SIG-M5 (cell line): ENCODE measurements around the gene FMO2.

ENCODE experiments used
- DNase-seq: peaks from one replicate; lab custom pipeline; 2025; lab: John Stamatoyannopoulos, UW

The FMO2 gene

GRCh38 chr1:171185091-171185490, at the start of gene FMO2:
FMO2 (plus strand) TSS chr1:171185300; CDS start chr1:171185714, 414 bp downstream.
- no peak for DNase-seq

DNA sequence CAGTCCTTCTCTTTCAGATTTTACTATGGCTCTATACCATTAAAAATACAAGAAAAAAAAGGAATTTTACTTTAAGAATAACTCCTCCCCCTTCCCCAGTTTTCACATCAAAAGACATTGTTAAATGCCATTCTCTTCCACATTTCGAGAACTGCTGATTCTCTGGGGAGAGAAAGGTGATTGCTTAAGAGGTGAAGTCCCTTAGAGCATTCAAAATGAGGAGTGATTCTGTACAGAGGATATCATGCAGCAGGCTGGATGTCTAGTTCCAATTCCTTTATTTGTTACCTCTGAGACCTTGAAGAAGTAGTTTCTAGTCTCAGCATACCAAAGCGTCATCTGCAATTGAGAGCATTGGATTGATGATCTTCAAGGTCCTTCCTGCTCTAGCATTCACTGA, 47.5 kb upstream of the FMO2 start:
- no peak for DNase-seq

DNA sequence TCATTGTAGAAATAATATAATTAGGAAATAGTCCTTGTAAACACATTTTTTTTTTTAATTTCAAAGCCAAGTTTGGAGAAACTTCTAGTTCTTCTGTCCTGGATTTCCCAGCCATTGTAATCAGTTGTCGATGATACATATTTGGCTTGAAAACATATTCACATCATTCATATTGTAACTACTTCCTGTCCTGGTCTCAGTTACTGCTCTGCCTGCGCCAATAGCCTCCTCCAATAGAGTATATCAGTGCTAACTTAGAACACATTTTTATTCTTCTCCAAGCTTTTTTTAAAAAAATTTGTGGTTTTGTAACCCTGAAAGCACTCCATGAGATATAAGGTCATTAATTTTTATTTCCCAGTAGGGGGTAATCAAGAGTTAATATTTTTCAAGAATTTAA, 46.1 kb upstream of the FMO2 start:
- DNase-seq: no peak

GRCh38 chr1:171139890-171140289, 45.2 kb upstream of the FMO2 start:
- no peak for DNase-seq

- DNase-seq: no peak
Observed at GRCh38 chr1:171140401-171140800, 44.7 kb upstream of the FMO2 start.

DNA sequence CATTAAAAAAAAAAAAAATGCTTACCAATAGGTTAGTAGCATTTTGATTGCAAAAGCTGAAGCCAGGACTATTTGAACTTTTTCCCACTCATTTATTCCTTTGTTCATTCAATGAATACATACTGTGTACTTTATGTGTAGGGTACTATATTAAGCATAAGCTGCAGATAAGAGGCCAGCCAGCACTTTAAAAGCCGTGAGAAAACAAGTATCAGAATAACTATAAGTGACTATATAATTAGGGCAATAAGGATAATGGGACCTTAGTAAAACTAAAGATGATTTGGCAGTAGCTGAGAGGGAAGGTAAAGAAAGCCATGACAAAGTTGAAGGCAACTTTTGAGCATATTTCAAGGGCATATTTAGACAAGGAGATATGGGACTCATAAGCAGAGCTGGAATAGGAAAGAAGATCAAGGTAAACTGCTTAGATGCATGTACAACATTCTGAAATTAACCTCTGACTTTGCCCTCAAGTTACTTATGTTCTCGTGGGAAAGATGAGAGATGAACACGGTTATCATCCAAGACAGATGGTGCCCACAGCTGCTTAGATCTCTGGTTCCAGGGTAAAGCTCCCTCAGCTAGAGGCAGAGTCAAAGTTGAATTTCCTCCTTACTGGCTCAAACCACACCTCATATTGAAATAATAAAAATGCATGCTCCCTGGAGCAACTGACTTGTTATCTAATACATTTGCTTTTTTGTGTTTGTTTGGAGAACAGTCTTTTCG, 44.0 kb upstream of the FMO2 start:
- no peak for DNase-seq

- DNase-seq: no peak
Observed at GRCh38 chr1:171141688-171142415, 43.2 kb upstream of the FMO2 start.

DNA sequence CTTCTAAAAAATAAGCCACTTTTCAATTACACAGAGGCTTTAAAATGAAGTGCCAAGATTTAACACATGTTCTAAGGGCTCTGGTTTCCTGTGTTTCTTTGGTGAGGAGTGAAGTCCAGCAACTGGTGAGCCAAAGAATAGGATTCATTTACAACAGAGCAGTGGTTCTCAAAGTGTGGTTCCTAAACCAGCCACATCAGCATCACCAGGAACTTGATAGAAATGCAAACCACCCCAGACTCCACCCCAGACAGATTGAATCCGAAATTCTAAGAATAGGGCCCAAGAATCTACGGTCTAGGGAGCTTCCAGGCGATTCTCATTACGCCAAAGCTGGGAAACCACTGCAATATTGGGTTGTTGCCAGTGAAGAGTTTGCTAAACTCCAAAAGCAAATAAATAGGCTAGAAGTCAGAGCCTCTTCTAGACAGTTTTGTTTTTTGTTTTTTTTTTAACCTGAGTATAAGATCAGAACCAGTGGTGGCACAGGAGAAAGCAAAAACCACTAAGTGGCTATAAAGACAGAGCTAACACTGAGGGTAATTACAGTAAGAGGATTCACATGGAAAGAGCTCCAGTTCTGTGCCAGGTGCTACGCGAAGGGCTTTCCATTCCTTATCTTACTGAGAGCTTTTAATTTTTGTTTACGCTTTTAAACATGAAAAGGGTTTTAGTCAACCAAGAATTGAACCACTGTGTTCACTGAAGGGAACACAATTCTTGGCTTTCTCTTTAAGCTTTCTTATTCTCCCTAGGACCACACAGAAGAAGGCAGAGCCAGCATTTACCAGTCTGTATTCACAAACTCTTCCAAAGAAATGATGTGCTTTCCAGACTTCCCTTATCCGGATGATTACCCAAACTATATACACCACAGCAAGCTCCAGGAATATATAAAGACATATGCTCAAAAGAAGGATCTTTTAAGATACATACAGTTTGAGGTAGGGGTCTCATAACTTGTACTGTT, 42.4 kb upstream of the FMO2 start:
- no peak for DNase-seq

- no peak for DNase-seq
Observed at GRCh38 chr1:171150156-171150555, 34.9 kb upstream of the FMO2 start.

DNA sequence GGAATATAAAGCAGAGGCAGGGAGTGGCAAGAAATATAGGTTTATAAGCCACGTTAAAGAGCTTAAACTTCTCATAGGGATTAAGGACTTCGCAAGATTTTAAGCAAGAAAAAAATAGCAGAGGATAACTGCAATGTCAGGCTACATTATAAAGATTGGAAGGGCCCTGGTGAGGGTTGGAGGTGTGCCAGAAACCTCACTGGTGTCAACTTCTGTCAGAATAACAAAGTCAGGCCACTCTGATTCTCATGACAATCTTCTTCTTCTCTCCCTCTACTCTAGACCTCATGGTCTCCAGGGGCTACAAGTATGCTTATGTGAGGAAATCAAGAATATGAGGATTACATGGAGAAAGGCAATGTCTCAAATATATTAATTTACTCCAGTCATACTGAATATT, 32.6 kb upstream of the FMO2 start:
- no peak for DNase-seq

DNA sequence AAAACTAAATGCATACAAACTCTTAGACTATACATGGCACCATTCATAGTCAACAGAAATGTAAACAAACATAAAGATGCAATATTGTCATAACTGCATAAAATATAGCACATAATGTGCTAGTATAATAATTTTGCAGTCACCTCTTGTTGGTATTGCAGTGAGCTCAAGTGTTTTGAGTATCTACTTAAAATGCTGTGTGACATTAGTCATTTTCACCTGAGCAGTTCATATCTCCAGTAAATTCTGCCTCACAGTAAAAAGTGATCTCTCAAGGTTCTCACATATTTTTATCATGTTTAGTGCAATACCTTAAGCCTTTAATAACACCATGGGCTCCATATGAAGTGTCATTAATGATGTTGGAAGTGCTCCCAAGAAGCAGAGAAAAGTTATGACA, 29.6 kb upstream of the FMO2 start:
- DNase-seq: no peak

DNA sequence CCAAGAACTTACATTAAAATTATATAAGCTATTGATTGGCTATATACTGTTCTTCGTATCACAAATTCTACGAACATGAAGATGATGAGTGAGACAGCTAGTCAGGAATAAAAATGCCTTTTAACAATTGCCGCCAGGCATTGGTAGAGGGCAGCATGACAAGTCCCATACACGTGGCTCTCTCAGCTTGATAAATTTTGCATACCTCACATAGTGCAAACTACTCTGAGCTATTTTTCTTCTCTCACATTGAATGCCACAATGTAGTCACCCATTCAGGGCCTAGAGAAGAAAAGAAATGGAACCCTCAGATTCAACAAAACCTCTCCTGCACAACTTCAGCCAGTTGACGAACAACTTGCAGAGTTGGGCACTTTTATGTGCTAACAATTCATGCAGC, 27.0 kb upstream of the FMO2 start:
- no peak for DNase-seq

DNA sequence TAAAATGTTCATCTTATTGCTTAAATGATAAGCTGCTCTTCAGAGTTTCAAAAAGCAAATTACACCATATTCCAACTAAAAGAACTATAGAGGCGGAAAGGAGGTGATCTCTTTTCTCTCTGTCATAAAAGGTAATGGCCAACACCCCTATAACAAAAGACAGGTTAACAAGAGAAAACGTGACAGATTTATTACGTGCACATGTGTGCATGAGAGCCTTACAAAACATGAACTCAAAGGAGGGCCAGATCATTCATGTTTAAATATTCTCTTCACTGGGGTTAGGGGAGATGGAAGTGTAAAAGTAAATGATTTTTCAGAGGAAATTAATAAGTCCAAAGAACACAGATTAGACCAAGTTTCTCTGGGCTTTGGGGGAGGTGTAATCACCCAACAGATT, 26.5 kb upstream of the FMO2 start:
- no peak for DNase-seq

- no peak for DNase-seq
Observed at GRCh38 chr1:171159148-171159547, 26.0 kb upstream of the FMO2 start.

GRCh38 chr1:171160211-171160610, 24.9 kb upstream of the FMO2 start:
- DNase-seq: no peak

DNA sequence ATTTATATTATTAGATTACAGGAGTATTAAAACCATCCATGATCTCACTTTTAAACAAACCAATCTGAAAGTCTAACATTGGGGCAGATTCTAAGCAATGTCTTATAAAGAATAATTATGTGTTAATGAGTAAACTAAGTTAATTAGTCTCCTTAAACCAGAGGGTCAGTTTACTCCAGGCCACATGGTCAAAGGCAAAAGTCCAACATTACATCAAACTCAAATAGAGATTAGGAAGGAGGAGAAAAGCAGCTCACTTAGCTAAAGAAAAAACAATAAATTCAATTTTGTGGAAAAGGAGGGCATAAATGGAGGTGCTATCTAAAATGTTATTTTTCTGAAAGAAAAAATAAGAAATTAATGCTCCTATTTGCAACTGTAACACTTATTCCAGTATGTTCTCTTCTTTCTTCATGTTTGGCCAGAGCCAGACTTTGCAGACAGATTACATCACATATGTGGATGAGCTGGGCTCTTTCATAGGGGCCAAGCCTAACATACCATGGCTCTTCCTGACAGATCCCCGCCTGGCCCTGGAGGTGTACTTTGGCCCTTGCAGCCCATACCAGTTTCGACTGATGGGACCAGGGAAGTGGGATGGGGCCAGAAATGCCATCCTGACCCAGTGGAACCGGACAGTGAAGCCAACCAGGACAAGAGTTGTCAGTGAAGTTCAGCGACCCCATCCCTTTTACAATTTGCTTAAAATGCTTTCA, 24.3 kb upstream of the FMO2 start:
- DNase-seq: no peak

DNA sequence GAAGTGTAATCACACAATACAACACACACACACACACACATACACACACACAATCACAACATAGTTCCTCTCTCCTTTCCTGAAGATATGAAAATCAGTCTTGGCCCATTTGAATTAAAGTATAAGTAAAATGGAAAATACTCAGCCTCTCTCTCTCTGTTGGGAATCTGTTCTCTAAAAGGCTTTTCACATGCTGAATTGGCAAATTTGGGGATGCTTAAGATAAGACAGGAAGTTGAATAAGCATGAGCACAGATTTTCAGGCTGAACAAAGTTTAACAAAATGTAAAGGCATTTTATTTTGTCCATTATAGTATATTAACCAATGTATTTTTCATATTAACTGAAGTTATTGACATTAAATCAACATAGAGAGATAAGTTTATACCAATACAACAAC, 23.7 kb upstream of the FMO2 start:
- no peak for DNase-seq

DNA sequence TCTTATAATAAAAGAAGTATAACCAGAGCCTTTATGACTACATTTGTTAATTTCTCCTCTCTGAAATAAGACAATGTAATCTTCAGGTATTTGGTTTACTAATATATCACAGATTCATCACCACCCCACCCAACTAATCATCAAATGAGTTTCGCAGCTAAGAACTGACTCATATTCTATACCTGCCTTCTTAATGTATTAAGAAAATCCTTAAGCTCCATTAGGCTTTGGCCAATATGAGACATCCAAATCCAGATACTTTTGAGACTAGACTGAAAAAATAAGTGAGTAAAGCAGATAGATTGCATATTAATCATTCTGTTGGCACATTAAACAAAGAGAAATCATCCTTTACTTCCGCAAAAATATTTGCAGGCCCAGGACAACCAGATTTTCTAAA, 18.7 kb upstream of the FMO2 start:
- DNase-seq: no peak

GRCh38 chr1:171167785-171168184, 17.3 kb upstream of the FMO2 start:
- DNase-seq: no peak

- DNase-seq: no peak
Observed at GRCh38 chr1:171172471-171172870, 12.6 kb upstream of the FMO2 start.

- DNase-seq: no peak
Observed at GRCh38 chr1:171173069-171173468, 12.0 kb upstream of the FMO2 start.
